ENCODE results near the gene PHLDB1.

DNA sequence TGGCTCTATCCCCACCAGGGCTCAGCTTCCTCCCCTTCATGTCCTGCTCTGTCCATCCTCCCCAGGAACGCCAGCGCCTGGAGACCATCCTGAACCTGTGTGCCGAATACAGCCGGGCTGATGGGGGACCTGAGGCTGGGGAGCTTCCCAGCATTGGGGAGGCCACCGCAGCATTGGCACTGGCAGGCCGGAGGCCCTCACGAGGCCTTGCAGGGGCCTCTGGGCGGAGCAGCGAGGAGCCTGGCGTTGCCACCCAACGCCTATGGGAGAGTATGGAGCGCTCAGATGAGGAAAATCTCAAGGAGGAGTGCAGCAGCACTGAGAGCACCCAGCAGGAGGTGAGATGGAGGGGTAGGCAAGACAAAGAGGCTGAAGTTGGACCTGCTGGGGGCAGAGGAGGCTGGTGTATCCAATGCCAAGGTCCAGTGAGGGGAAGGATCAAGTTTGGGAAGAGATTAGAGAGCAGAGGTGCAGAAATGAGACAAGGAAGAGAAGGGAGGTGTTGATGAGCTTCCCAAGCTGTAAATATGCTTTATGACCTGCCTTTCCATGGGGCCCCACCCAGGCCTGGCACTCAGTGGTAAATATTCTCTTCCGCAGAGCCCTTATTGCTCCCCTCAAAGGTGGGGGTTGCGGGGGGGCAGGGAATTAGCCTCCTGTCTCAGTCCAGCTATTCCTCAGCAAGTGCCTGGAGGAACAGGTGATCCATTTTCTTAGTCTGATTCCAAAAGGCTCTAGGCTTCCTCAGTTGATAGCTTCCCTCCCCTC is 23.9 kb downstream of the PHLDB1 start:
- TF ChIP-seq YY1 (IDR thresholded peaks at IDR 0.05) (no peak), GABPA (IDR thresholded peaks at IDR 0.05 in 1 of 2, conservative IDR thresholded peaks at IDR 0.05 in 1 of 2) (no peak)
- TF ChIP-seq, protein P1, sequence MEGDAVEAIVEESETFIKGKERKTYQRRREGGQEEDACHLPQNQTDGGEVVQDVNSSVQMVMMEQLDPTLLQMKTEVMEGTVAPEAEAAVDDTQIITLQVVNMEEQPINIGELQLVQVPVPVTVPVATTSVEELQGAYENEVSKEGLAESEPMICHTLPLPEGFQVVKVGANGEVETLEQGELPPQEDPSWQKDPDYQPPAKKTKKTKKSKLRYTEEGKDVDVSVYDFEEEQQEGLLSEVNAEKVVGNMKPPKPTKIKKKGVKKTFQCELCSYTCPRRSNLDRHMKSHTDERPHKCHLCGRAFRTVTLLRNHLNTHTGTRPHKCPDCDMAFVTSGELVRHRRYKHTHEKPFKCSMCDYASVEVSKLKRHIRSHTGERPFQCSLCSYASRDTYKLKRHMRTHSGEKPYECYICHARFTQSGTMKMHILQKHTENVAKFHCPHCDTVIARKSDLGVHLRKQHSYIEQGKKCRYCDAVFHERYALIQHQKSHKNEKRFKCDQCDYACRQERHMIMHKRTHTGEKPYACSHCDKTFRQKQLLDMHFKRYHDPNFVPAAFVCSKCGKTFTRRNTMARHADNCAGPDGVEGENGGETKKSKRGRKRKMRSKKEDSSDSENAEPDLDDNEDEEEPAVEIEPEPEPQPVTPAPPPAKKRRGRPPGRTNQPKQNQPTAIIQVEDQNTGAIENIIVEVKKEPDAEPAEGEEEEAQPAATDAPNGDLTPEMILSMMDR (IDR thresholded peaks at IDR 0.05; ENCODE audit: low read depth, low read length, missing input control): no peak
- TF ChIP-seq, protein P2, sequence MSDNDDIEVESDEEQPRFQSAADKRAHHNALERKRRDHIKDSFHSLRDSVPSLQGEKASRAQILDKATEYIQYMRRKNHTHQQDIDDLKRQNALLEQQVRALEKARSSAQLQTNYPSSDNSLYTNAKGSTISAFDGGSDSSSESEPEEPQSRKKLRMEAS (IDR thresholded peaks at IDR 0.05): no peak
